ENCODE results near the gene NSMCE3. TPM values are rescaled to one million over a fixed set of nuclear protein-coding genes. Genes with fewer than 3 reads are reported as not detected.
A peak's percentile ranks its signal among the peaks of the same experiment; 100 is the strongest.

NSMCE3 gene
- total RNA-seq, 2 experiments from 2014 or later = 46.1 to 46.9 TPM

DNA sequence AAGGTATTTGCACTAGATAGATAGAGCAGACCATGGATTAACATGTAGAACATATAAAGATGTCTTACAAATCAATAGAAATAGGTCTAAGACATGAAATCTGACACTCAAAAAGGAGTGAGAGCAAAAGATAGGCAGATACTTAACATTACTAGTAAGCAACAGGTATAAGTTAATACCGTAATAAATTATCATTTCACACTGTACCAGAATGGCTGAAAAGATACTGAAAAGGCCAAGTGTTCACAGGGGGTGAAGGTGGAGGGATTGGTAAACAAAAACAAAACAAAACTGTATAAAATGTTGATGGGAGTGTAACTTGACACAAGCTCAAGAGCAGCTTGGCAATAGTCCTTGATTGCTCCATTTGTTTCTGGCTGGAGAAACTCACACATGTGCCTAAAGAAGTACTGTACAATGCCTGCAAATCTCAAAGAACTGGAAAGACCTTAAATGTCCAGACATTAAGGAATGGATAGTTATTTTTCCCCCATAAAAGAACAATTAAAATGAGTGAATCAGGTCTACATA lies 3.5 kb downstream of the NSMCE3 start:
- DNase-seq = no peak
- no peaks in the 10 kb centered on the region for H3K27me3 Mint-ChIP-seq
- H3K36me3 Mint-ChIP-seq (ENCODE audit: low read depth) = peaks cover 40% of the 10 kb centered on the region
- no peak for TF ChIP-seq CTCF (IDR thresholded peaks at IDR 0.05)
- H3K27ac Mint-ChIP-seq = peak overlapping the region; percentile 97
- Histone ChIP-seq H3K36me3 (ENCODE audit: insufficient read depth, low read length) (no peaks in the 10 kb centered on the region), H3K9me3 (ENCODE audit: control insufficient read depth in 1 of 2, insufficient read depth in 1 of 2, low read length in 2 of 2) (no peaks in the 10 kb centered on the region), H3K4me3 (ENCODE audit: low read length) (no peak overlapping the region), H3K27ac (ENCODE audit: low read depth in 1 of 2, low read length in 2 of 2) (no peak overlapping the region), H3K4me1 (ENCODE audit: insufficient read depth, low read length) (peaks cover 14% of the 10 kb centered on the region), H3K27me3 (ENCODE audit: control insufficient read depth in 1 of 2, insufficient read depth in 2 of 2, low read length in 2 of 2) (no peaks in the 10 kb centered on the region)
- peak overlapping the region; percentile 79 for H3K4me3 Mint-ChIP-seq
- peaks cover 77% of the 10 kb centered on the region for H3K4me1 Mint-ChIP-seq (ENCODE audit: low read depth)
- ChIA-PET POLR2A (no interaction called here), CTCF (no interaction called here)
- H3K9me3 Mint-ChIP-seq = no peaks in the 10 kb centered on the region
- intact Hi-C loops (cut with DNase I, micrococcal nuclease) = no loop called here
- no peak for ATAC-seq (ENCODE audit: poor library complexity)

DNA sequence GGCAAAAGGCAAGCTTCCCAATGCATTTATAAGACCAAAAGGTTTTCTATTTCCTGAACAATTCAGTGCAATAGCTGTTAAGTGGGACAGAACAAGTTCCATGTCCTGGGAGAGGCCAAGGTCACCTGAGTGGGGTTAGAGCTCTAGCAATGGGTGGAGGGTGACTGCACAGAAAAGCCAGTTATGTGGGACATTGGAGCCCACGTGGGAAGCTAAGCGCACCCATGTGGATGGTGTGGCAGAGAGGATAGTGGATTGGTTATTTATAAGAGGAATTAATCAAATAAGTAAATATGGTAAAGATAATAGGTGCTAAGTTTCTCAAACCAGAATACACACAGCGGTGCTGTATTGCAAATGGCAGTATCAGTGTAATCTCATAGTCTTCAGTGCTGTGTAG lies 6.3 kb downstream of the NSMCE3 start:
- intact Hi-C loops (cut with DNase I, micrococcal nuclease) = loop anchor here in 1 of 2 experiments (5.0 kb wide), 1 partner anchor 161 kb away; no protein-coding TSS in a partner anchor
- Histone ChIP-seq H3K36me3 (ENCODE audit: insufficient read depth, low read length) (no peaks in the 10 kb centered on the region), H3K9me3 (ENCODE audit: control insufficient read depth in 1 of 2, insufficient read depth in 1 of 2, low read length in 2 of 2) (no peaks in the 10 kb centered on the region), H3K27me3 (ENCODE audit: control insufficient read depth in 1 of 2, insufficient read depth in 2 of 2, low read length in 2 of 2) (no peaks in the 10 kb centered on the region), H3K4me3 (ENCODE audit: low read length) (no peak overlapping the region), H3K27ac (ENCODE audit: low read depth in 1 of 2, low read length in 2 of 2) (no peak overlapping the region), H3K4me1 (ENCODE audit: insufficient read depth, low read length) (peaks cover 6% of the 10 kb centered on the region)
- Mint-ChIP-seq H3K27me3 (no peaks in the 10 kb centered on the region), H3K4me1 (ENCODE audit: low read depth) (peaks cover 52% of the 10 kb centered on the region), H3K36me3 (ENCODE audit: low read depth) (peaks cover 17% of the 10 kb centered on the region), H3K9me3 (no peaks in the 10 kb centered on the region), H3K4me3 (no peak overlapping the region), H3K27ac (peak overlapping the region; percentile 25)
- DNase-seq (no peak), ATAC-seq (ENCODE audit: poor library complexity) (no peak)
- POLR2A ChIA-PET = interaction anchor here (0.6 kb wide), 1 partner anchor 17 kb away, joined by 3 read pairs; no protein-coding TSS in a partner anchor
- no peak for TF ChIP-seq CTCF (IDR thresholded peaks at IDR 0.05)
- CTCF ChIA-PET = no interaction called here

- peaks cover 17% of the 10 kb centered on the region for H3K36me3 Mint-ChIP-seq (ENCODE audit: low read depth)
- Histone ChIP-seq H3K36me3 (ENCODE audit: insufficient read depth, low read length) (no peaks in the 10 kb centered on the region), H3K4me3 (ENCODE audit: low read length) (no peak overlapping the region), H3K9me3 (ENCODE audit: control insufficient read depth in 1 of 2, insufficient read depth in 1 of 2, low read length in 2 of 2) (no peaks in the 10 kb centered on the region), H3K27ac (ENCODE audit: low read depth in 1 of 2, low read length in 2 of 2) (no peak overlapping the region), H3K4me1 (ENCODE audit: insufficient read depth, low read length) (peaks cover 6% of the 10 kb centered on the region), H3K27me3 (ENCODE audit: control insufficient read depth in 1 of 2, insufficient read depth in 2 of 2, low read length in 2 of 2) (no peaks in the 10 kb centered on the region)
- ATAC-seq (ENCODE audit: poor library complexity) = peak; percentile 84
- TF ChIP-seq CTCF (IDR thresholded peaks at IDR 0.05) = no peak
- peak in 3 of 14 experiments; percentile 5 to 40 (median 36) for DNase-seq
- POLR2A ChIA-PET = no interaction called here
- no peaks in the 10 kb centered on the region for H3K9me3 Mint-ChIP-seq
- H3K4me1 Mint-ChIP-seq (ENCODE audit: low read depth) = peaks cover 48% of the 10 kb centered on the region
- H3K4me3 Mint-ChIP-seq = no peak overlapping the region
- H3K27ac Mint-ChIP-seq = peak overlapping the region; percentile 25
- intact Hi-C loops (cut with DNase I, micrococcal nuclease) = loop anchor here in 1 of 2 experiments (5.0 kb wide), 1 partner anchor 160 kb away; no protein-coding TSS in a partner anchor
- no peaks in the 10 kb centered on the region for H3K27me3 Mint-ChIP-seq
- CTCF ChIA-PET = no interaction called here
These were observed 6.9 kb downstream of the NSMCE3 start for GRCh38 chr15:29262738-29263137.

Data from CD4-positive, alpha-beta T cell (primary cell).